Heart right ventricle (tissue), 16 donors: ENCODE results near the gene FTO. TPM values are rescaled to one million over a fixed set of nuclear protein-coding genes. Genes with fewer than 3 reads are reported as not detected.
A peak's percentile ranks its signal among the peaks of the same experiment; 100 is the strongest.

Experiments used
- ATAC-seq, 8 donors: fragments of 200-7000 bp; cut with Tn5 transposase; one replicate each; pipeline ENCODE4 v1.9.1; 2020; ENCODE audit warnings: mild to moderate bottlenecking in 8 of 8, moderate library complexity in 8 of 8, moderate number of reproducible peaks in 1 of 8
- DNase-seq, 2 donors: peaks; one replicate each; pipeline ENCODE4 v3.0.0-alpha.2; 2020
- H3K27ac ChIP-seq, 10 donors: fragments of 200-600 bp; sonication (generic) in 2 of 10; one replicate each; pipeline versions ENCODE4 v1.5.0 to v1.8.0; 2020 to 2022; ENCODE audit warnings: mild to moderate bottlenecking in 3 of 10
- H3K27me3 ChIP-seq, 7 donors: fragments of 200-600 bp; one replicate each; pipeline ENCODE4 v1.8.0; 2021 to 2022; ENCODE audit warnings: mild to moderate bottlenecking in 2 of 7
- H3K36me3 ChIP-seq, 9 donors: fragments of 200-600 bp; sonication (generic) in 1 of 9; one replicate each; pipeline versions ENCODE4 v1.5.0 to v1.8.0; 2020 to 2022; ENCODE audit warnings: mild to moderate bottlenecking in 2 of 9
- H3K4me1 ChIP-seq, 9 donors: fragments of 200-600 bp; sonication (generic) in 1 of 9; one replicate each; pipeline versions ENCODE4 v1.5.0 to v1.8.0; 2020 to 2022; ENCODE audit warnings: mild to moderate bottlenecking in 4 of 9
- H3K4me3 ChIP-seq, 10 donors: fragments of 200-600 bp; sonication (generic) in 2 of 10; one replicate each; pipeline versions ENCODE4 v1.5.0 to v1.8.0; 2020 to 2022; ENCODE audit warnings: mild to moderate bottlenecking in 7 of 10, moderate library complexity in 2 of 10
- H3K9me3 ChIP-seq, 11 donors: fragments of 200-600 bp in 10 of 11; sonication (generic) in 2 of 11; one replicate each; pipeline versions ENCODE4 v1.5.0 to v1.8.0; 2013 to 2022; ENCODE audit warnings: mild to moderate bottlenecking in 2 of 11, control low read depth in 1 of 11, moderate library complexity in 1 of 11
- WGBS, 2 donors: extraction: QIAGEN DNeasy Blood & Tissue Kit; methylation state at CpG; one replicate each; pipeline ENCODE4 v1.1.7; 2013; ENCODE audit warnings: inconsistent platforms in 1 of 2; 5-methylcytosine and 5-hydroxymethylcytosine counted together
- intact Hi-C, 10 donors: fragments of 100-400 bp; cut with DNase I; formaldehyde crosslinking; loops; one replicate each; pipeline versions ENCODE4 v1.11.1 to v1.14.2; 2022
- polyA plus RNA-seq, 2 donors: library from polyadenylated mRNA; stranded (reverse); fragments of 200-250 nt; gene quantifications; one replicate each; pipeline ENCODE4 v1.2.3, GENCODE V29; 2013
- total RNA-seq, 10 donors: library from RNA; stranded (reverse); fragmentation: NEBNext Ultra II Directional in 3 of 10; extraction: Animal tissue kit (Norgen Biotek cat#: 25700) in 3 of 10; gene quantifications; one replicate each; pipeline versions ENCODE4 v1.2.1 to v1.2.4, GENCODE V29; 2021 to 2023
- TF ChIP-seq, protein P1 (sequence below), 9 donors: fragments of 200-600 bp; sonication (generic) in 2 of 9; IDR thresholded peaks; one replicate each; pipeline versions ENCODE4 v1.5.0 to v1.8.0; 2021 to 2022; ENCODE audit warnings: antibody characterized with exemption in 9 of 9, mild to moderate bottlenecking in 5 of 9, moderate library complexity in 1 of 9
- donor health status: Arrhythmogenic right ventricular cardiomyopathy.
- donor health status: ischemic (EF 13 %, LVEDD 7.1; RV severe dilation, severe dysfunction).
- donor health status: healthy with polysubstance abuse.
- donor health status: DM: no; HTN: yes; CAD: no.
- donor health status: DM: no; HTN: no; CAD: no.
- donor health status: ischemic (EF 25% LVEDD 6.9; RV normal size, moderate dysfunction).
- donor health status: ischemic (EF 25% LVEDD 5.7; RV mildly dilated, moderate dysfunction).
- donor health status: healthy.
- donor health status: DM: yes; HTN: yes; CAD: no.
- donor health status: Ischemic cardiomyopathy.
- donor health status: ischemic (EF 35%, LVEDD 5.7; RV mildly dilated, moderate dysfunction).
- donor health status: nonischemic (EF 11% LVEDD 7.7; RV severe dilation, severe dysfunction).
- donor health status: DM: yes; HTN: yes; CAD: no.
- donor health status: PGD.
- donor health status: ischemic (EF 29% LVEDD 5.4; RV normal size, mild dysfunction).
- donor health status: nonischemic (EF 23%, LVEDD 6.1; RV moderate dilation, normal function).

The FTO gene
- total and polyA plus RNA-seq, 12 donors, result 8.5 to 103 (median 90.0) TPM

DNA sequence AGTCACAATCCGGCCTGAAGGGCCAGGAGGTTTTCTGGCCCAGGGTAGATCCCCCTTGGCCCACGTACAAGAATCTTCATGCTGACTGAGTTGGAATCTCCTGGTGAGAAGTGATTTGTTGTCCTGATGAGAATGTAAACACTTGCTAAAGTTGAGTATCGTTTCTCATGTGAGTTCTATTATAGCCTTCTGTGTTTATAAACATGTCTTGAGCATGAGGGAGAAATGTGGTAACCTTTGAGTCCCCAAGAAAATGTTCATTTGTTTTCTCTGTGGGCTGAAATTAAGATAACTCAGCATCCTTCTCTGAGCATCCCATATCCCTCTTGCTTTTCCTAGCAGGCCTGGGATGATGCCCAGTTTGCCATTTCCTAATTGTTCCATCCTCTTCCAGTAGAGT, 204.8 kb downstream of the FTO start:
- no peak overlapping the region for H3K27ac ChIP-seq
- TF ChIP-seq, protein P1, sequence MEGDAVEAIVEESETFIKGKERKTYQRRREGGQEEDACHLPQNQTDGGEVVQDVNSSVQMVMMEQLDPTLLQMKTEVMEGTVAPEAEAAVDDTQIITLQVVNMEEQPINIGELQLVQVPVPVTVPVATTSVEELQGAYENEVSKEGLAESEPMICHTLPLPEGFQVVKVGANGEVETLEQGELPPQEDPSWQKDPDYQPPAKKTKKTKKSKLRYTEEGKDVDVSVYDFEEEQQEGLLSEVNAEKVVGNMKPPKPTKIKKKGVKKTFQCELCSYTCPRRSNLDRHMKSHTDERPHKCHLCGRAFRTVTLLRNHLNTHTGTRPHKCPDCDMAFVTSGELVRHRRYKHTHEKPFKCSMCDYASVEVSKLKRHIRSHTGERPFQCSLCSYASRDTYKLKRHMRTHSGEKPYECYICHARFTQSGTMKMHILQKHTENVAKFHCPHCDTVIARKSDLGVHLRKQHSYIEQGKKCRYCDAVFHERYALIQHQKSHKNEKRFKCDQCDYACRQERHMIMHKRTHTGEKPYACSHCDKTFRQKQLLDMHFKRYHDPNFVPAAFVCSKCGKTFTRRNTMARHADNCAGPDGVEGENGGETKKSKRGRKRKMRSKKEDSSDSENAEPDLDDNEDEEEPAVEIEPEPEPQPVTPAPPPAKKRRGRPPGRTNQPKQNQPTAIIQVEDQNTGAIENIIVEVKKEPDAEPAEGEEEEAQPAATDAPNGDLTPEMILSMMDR (IDR thresholded peaks at IDR 0.05), result no peak
- H3K27me3 ChIP-seq, result no peaks in the 10 kb centered on the region
- peaks cover 0 to 5% (median 0%) of the 10 kb centered on the region in 11 donors for H3K9me3 ChIP-seq
- ATAC-seq (no peak), DNase-seq (no peak)
- peaks cover 0 to 36% (median 15%) of the 10 kb centered on the region in 9 donors for H3K4me1 ChIP-seq
- H3K36me3 ChIP-seq, result peaks cover 0 to 8% (median 0%) of the 10 kb centered on the region in 9 donors
- no peak overlapping the region for H3K4me3 ChIP-seq
- 41 to 59% methylated on average over 3 of the region's 3 CpGs for WGBS, 2 donors
- intact Hi-C loops, result no loop called here

DNA sequence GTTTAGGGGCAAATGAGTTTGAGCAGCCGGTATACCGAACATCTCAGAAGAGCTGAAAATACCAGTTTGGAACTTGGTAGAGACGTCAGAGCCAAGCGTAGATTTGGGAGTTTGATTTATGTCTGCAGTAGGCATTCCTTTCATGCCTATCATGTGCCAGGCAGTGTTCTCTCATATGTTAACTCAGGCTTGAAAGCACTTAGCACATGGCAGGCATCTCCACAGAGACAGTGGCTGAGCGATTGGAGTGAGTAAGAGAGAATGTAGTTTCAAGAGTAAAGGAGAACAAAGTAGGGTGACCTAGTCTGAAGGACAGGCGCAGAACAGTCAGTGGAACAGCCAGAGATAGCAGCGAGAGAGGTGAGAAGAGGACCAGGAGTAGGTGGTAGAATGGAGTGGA, 207.0 kb downstream of the FTO start:
- Histone ChIP-seq H3K4me3 (no peak overlapping the region), H3K27ac (peak overlapping the region in 5 of 10 donors; percentile 3 to 39 (median 29)), H3K4me1 (peaks cover 0 to 40% (median 22%) of the 10 kb centered on the region in 9 donors), H3K27me3 (no peaks in the 10 kb centered on the region), H3K36me3 (no peaks in the 10 kb centered on the region), H3K9me3 (no peaks in the 10 kb centered on the region)
- DNase-seq (no peak), ATAC-seq (peak in 7 of 8 donors; percentile 27 to 71 (median 46))
- TF ChIP-seq, protein P1 (IDR thresholded peaks at IDR 0.05), result no peak
- 56 to 73% methylated on average over 7 of the region's 7 CpGs for WGBS, 2 donors
- intact Hi-C loops, result no loop called here

DNA sequence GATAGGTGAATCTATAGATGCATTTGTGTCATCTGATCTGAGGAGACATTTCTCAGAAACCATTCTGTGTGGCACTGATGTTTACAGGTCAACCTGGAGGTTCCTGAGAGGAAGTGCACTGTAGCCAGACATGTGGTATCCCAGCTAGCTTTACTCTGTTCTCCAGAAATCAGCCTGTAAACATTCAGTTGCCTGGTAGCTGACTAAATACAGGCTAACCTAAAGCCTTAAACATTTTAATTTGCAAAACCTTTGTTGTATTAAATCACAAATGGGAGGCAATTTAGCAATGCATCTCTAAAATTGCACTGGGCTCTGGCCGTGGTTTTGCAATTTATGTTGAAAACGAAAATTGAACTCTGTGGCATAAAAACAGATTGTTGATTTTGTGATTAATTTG, 207.6 kb downstream of the FTO start:
- H3K27ac ChIP-seq, result peak overlapping the region in 5 of 10 donors; percentile 3 to 39 (median 29)
- TF ChIP-seq, protein P1 (IDR thresholded peaks at IDR 0.05), result no peak

DNA sequence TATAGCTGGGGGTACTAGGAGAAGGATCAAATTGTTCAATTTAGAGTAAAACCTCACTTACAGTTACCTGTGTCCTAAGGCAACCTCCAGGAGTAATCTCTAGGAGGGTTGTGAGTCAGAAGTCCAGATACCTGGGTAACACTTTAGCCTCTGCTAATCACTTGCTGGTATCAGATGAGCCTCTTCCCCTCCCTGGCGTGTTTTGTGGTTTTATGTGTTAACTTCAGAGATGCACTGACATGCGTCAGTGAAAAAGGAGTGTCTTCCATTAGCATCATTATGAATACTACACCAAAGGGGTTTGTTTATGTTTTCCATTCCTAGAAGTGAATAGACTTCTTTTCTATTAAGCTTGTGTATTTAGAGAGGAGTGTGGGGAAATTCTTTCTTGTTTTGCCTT, 208.2 kb downstream of the FTO start:
- peak overlapping the region in 4 of 10 donors; percentile 30 to 75 (median 59) for H3K27ac ChIP-seq
- H3K4me3 ChIP-seq, result no peak overlapping the region
- TF ChIP-seq, protein P1 (IDR thresholded peaks at IDR 0.05), result no peak
- intact Hi-C loops, result no loop called here
- DNase-seq (no peak), ATAC-seq (no peak)
- peaks cover 0 to 51% (median 22%) of the 10 kb centered on the region in 9 donors for H3K4me1 ChIP-seq
- no peaks in the 10 kb centered on the region for H3K9me3 ChIP-seq
- no peaks in the 10 kb centered on the region for H3K36me3 ChIP-seq
- 92 to 93% methylated on average over 2 of the region's 2 CpGs for WGBS, 2 donors
- H3K27me3 ChIP-seq, result no peaks in the 10 kb centered on the region

More for the DNA sequence above, 207.6 kb downstream of the FTO start:
- Histone ChIP-seq H3K27me3 (no peaks in the 10 kb centered on the region), H3K36me3 (no peaks in the 10 kb centered on the region), H3K4me3 (no peak overlapping the region), H3K9me3 (no peaks in the 10 kb centered on the region), H3K4me1 (peaks cover 0 to 45% (median 22%) of the 10 kb centered on the region in 9 donors)
- intact Hi-C loops, result no loop called here
- ATAC-seq, result peak in 1 of 8 donors; percentile 25
- DNase-seq, result no peak
- WGBS, 2 donors, result 90 to 94% methylated on average over 2 of the region's 2 CpGs
